HepG2 (cell line): ENCODE results near the gene FAAP100. TPM values are rescaled to one million over a fixed set of nuclear protein-coding genes. Genes with fewer than 3 reads are reported as not detected.
A peak's percentile ranks its signal among the peaks of the same experiment; 100 is the strongest.

Experiments
- AHDC1 ChIP-seq: sonication (generic); formaldehyde crosslinking; IDR thresholded peaks from 2 replicates; pipeline ENCODE4 v1.5.1; 2020; ENCODE audit warnings: mild to moderate bottlenecking, missing genetic modification reagents, borderline replicate concordance
- ARHGAP35 ChIP-seq: sonication (generic); formaldehyde crosslinking; IDR thresholded peaks from 2 replicates; pipeline ENCODE4 v1.9.0; 2022; ENCODE audit warnings: mild to moderate bottlenecking, inconsistent platforms, moderate library complexity, missing genetic modification reagents, borderline replicate concordance
- DZIP1 ChIP-seq: sonication (generic); formaldehyde crosslinking; IDR thresholded peaks from 2 replicates; pipeline ENCODE4 v1.5.0; 2020; ENCODE audit warnings: mild to moderate bottlenecking, missing genetic modification reagents
- E2F2 ChIP-seq: sonication (generic); formaldehyde crosslinking; IDR thresholded peaks from 2 replicates; pipeline ENCODE4 v1.4.0; 2020; ENCODE audit warnings: missing genetic modification reagents, borderline replicate concordance
- KDM3A ChIP-seq: IDR thresholded peaks from 2 replicates; pipeline ENCODE4 v1.6.1; 2018; ENCODE audit warnings: low read depth, missing compliant biosample characterization
- KLF6 ChIP-seq: IDR thresholded peaks from 2 replicates; pipeline ENCODE4 v1.8.0; 2016; ENCODE audit warnings: missing biosample characterization, missing genetic modification reagents
- MAX ChIP-seq: IDR thresholded peaks from 2 replicates; pipeline ENCODE4 v1.6.1; 2012; ENCODE audit warnings: inconsistent platforms
- NFE2 ChIP-seq: sonication (generic); formaldehyde crosslinking; IDR thresholded peaks from 2 replicates; pipeline ENCODE4 v1.4.0; 2020; ENCODE audit warnings: missing genetic modification reagents
- PATZ1 ChIP-seq: sonication (generic); formaldehyde crosslinking; IDR thresholded peaks from 2 replicates; pipeline ENCODE4 v1.4.0; 2020; ENCODE audit warnings: missing genetic modification reagents
- RARA ChIP-seq: IDR thresholded peaks from 2 replicates; pipeline ENCODE4 v1.6.1; 2016; ENCODE audit warnings: missing genetic modification reagents, missing compliant biosample characterization
- RFX5 ChIP-seq: IDR thresholded peaks from 2 replicates; pipeline ENCODE4 v1.6.1; 2011; ENCODE audit warnings: low read depth, low read length, improper control_type of control experiment
- TAF1 ChIP-seq: sonication (generic); formaldehyde crosslinking; IDR thresholded peaks from 2 replicates; pipeline ENCODE4 v1.4.0; 2020; ENCODE audit warnings: missing genetic modification reagents
- TCF7 ChIP-seq: sonication (generic); IDR thresholded peaks from 2 replicates; pipeline ENCODE4 v1.6.1; 2016; ENCODE audit warnings: antibody characterized with exemption, low read depth
- YY1 ChIP-seq: IDR thresholded peaks from 2 replicates; pipeline ENCODE4 v1.6.1; 2011; ENCODE audit warnings: low read length, low read depth, moderate library complexity, mild to moderate bottlenecking; ENCODE audit not compliant: insufficient read depth, insufficient replicate concordance
- ZNF124 ChIP-seq: sonication (generic); formaldehyde crosslinking; IDR thresholded peaks from 2 replicates; pipeline ENCODE4 v1.4.0; 2020; ENCODE audit warnings: missing genetic modification reagents
- ZNF556 ChIP-seq: sonication (generic); formaldehyde crosslinking; IDR thresholded peaks from 2 replicates; pipeline ENCODE4 v1.4.0; 2020; ENCODE audit warnings: mild to moderate bottlenecking, missing genetic modification reagents, borderline replicate concordance
- ZNF703 ChIP-seq: sonication (generic); formaldehyde crosslinking; IDR thresholded peaks from 2 replicates; pipeline ENCODE4 v1.5.1; 2020; ENCODE audit warnings: missing genetic modification reagents, mild to moderate bottlenecking, moderate library complexity, borderline replicate concordance
- polyA plus RNA-seq, 8 experiments: library from polyadenylated mRNA; depleted of rRNA in 3 of 8; stranded (reverse) in 7 of 8; unstranded in 1 of 8; fragments of >200 nt; fragmentation: Illumina TruSeq in 4 of 8; extraction: Trizol in 4 of 8; gene quantifications; 2 replicates each; pipeline versions ENCODE4 v1.2.1 to v1.2.3, GENCODE V29; 2011 to 2016; ENCODE audit warnings: low read depth in 4 of 8, missing spikeins in 1 of 8, mixed read lengths in 1 of 8; ENCODE audit not compliant: insufficient read depth in 1 of 8
- total RNA-seq, 5 experiments: library from RNA; depleted of rRNA; stranded (reverse); fragments of >200 nt; fragmentation: Illumina TruSeq; extraction: Trizol; gene quantifications; 2 replicates each; pipeline ENCODE4 v1.2.3, GENCODE V29; 2016; ENCODE audit warnings: low read depth in 1 of 5

The FAAP100 gene
- total and polyA plus RNA-seq, 2 of the 13 experiments (the other 11 are each of a cell fraction or from before 2014, with no cell fraction given): 7.6 to 20.8 TPM

- TF ChIP-seq ZNF703 (CRISPR knock-in tag) (no peak), ARHGAP35 (CRISPR knock-in tag) (no peak), MAX (peak; percentile 38; the same call in 1 of the 2 replicates), E2F2 (CRISPR knock-in tag) (no peak), ZNF124 (CRISPR knock-in tag) (no peak), NFE2 (CRISPR knock-in tag) (no peak), KDM3A (CRISPR knock-in tag) (no peak), KLF6 (CRISPR knock-in tag) (peak; percentile 26), AHDC1 (0 out of 2 replicates have a peak, but pooled peaks have one; percentile 24), PATZ1 (CRISPR knock-in tag) (peak; percentile 48), YY1 (peak; percentile 26), RARA (peak; percentile 53; the same call in 1 of the 2 replicates), TCF7 (no peak; the same call in 1 of the 2 replicates), RFX5 (no peak), DZIP1 (0 out of 2 replicates have a peak, but pooled peaks have one; percentile 76), TAF1 (CRISPR knock-in tag) (peak; percentile 38), ZNF556 (peak; percentile 53; the same call in 1 of the 2 replicates)
These were observed 38.2 kb downstream of the FAAP100 start (continued) for GRCh38 chr17:81513753-81514488.
